ENCODE data around the gene GPC3.

DNA sequence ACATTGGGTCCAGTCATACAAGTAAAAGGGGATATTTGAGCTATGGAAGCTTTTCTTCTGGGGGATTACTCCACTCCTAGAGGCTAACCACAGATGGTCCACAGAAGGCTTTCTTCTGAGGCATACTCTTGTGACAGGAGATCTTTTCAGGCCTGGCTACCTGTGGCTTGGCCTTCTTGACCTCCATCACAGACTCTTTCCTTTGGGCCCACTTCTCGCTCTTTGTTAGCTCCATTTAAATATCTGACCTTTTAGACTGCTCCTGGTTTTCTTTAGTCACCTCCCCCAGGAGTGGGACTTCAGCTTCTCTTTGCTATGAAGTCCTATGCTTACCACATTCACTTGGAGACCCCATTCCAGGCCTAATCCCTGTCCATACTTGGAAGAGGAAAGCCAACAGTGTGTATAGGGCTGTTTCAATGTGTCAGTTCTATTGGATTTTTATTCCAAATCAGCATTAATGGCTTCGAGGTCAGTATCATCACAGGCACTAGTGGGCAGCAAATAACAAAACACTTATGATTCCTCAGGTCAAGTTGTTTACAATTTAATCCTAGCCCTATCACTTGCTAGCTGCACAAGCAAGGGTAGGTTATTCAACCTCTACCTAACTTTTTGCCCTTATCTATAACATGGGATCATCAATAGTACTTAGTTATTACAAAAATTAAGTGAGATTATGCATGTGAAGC is 26.3 kb downstream of the GPC3 start:
- no peak for TF ChIP-seq POLR2A (IDR thresholded peaks at IDR 0.05)
- TF ChIP-seq, protein P1, sequence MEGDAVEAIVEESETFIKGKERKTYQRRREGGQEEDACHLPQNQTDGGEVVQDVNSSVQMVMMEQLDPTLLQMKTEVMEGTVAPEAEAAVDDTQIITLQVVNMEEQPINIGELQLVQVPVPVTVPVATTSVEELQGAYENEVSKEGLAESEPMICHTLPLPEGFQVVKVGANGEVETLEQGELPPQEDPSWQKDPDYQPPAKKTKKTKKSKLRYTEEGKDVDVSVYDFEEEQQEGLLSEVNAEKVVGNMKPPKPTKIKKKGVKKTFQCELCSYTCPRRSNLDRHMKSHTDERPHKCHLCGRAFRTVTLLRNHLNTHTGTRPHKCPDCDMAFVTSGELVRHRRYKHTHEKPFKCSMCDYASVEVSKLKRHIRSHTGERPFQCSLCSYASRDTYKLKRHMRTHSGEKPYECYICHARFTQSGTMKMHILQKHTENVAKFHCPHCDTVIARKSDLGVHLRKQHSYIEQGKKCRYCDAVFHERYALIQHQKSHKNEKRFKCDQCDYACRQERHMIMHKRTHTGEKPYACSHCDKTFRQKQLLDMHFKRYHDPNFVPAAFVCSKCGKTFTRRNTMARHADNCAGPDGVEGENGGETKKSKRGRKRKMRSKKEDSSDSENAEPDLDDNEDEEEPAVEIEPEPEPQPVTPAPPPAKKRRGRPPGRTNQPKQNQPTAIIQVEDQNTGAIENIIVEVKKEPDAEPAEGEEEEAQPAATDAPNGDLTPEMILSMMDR (IDR thresholded peaks at IDR 0.05), result peak in 3 of 7 experiments; percentile 17 to 50 (median 33)
